ENCODE results near the gene SERPINI1. TPM values are rescaled to one million over a fixed set of nuclear protein-coding genes. Genes with fewer than 3 reads are reported as not detected.

SERPINI1 gene
- total and polyA plus RNA-seq, 2 of the 8 experiments (the other 6 are each of a cell fraction or from before 2014, with no cell fraction given), result 5.3 to 9.9 TPM

GRCh38 chr3:167837466-167837865 is 101.9 kb downstream of the SERPINI1 start:
- H3K79me1 ChIP-seq (ENCODE audit: low read depth, low read length), result no peaks in the 10 kb centered on the region
- no peak overlapping the region for H3K4ac ChIP-seq (replicated peaks; ENCODE audit: insufficient read length, low read depth, low read length)
- H3K4me1 ChIP-seq (replicated peaks in 1 of 4; ENCODE audit: control insufficient read depth in 3 of 4, insufficient read depth in 4 of 4, low read length in 3 of 4), result no peaks in the 10 kb centered on the region
- H3K36me3 ChIP-seq (ENCODE audit: control insufficient read depth in 2 of 4, insufficient read depth in 4 of 4, low read length in 3 of 4), result no peaks in the 10 kb centered on the region
- no peaks in the 10 kb centered on the region for H4K20me1 ChIP-seq (replicated peaks in 1 of 2; ENCODE audit: control insufficient read depth in 1 of 2, insufficient read depth in 2 of 2, low read length in 2 of 2)
- no peak overlapping the region for H3K18ac ChIP-seq (ENCODE audit: extremely low read depth, low read length)
- no peak overlapping the region for H2AFZ ChIP-seq (ENCODE audit: low read length)
- H2BK12ac ChIP-seq (ENCODE audit: low read depth, low read length), result no peak overlapping the region
- no peaks in the 10 kb centered on the region for H3K9me3 ChIP-seq (ENCODE audit: insufficient read depth in 2 of 2, low read depth in 1 of 2, low read length in 1 of 2)
- no peak overlapping the region for H2BK120ac ChIP-seq (replicated peaks; ENCODE audit: low read depth, low read length)
- ChIA-PET CTCF (ENCODE audit: partially characterized antibody) (interaction anchor here (0.7 kb wide), 1 partner anchor 30 kb away, joined by 4 read pairs; no protein-coding TSS in a partner anchor), POLR2A (ENCODE audit: partially characterized antibody) (no interaction called here)
- H2BK15ac ChIP-seq (ENCODE audit: low read length), result no peak overlapping the region
- no peak overlapping the region for H2BK5ac ChIP-seq (ENCODE audit: low read depth, low read length)
- no peak overlapping the region for H4K91ac ChIP-seq (replicated peaks; ENCODE audit: insufficient read length, low read length)
- no peak overlapping the region for H3K56ac ChIP-seq (replicated peaks; ENCODE audit: insufficient read length, low read depth, low read length)
- H3K27ac ChIP-seq (ENCODE audit: low read depth, low read length), result no peak overlapping the region
- no peak overlapping the region for H3K4me2 ChIP-seq (ENCODE audit: insufficient read depth in 1 of 2, low read depth in 2 of 2, low read length in 2 of 2)
- WGBS, 2 experiments (ENCODE audit: extremely low coverage in 1 of 2, insufficient coverage in 1 of 2, insufficient read length in 1 of 2, insufficient replicate concordance in 2 of 2, low coverage in 1 of 2, low lambda C conversion rate in 2 of 2, missing lambda C conversion rate in 1 of 2), result 92% methylated on average over 2 of the region's 2 CpGs; no CpG with 5 or more reads in 1 of the 2 experiments
- no peak overlapping the region for H3K4me3 ChIP-seq (ENCODE audit: extremely low read depth in 1 of 4, insufficient read depth in 2 of 4, low read depth in 3 of 4, low read length in 4 of 4)
- H2BK20ac ChIP-seq (ENCODE audit: low read length), result no peak overlapping the region
- no peak overlapping the region for H4K5ac ChIP-seq (ENCODE audit: insufficient read length, low read depth, low read length)
- no peak overlapping the region for H3K23ac ChIP-seq (ENCODE audit: insufficient read length)
- no peak for FAIRE-seq
- no peak overlapping the region for H2AK5ac ChIP-seq (ENCODE audit: low read depth, low read length)
- peaks cover 0 to 1% (median 0%) of the 10 kb centered on the region in 4 experiments; a peak in 1 of 7 replicates for H3K27me3 ChIP-seq (replicated peaks in 1 of 4; ENCODE audit: control insufficient read depth in 3 of 4, extremely low read depth in 1 of 4, insufficient read depth in 3 of 4, low read length in 3 of 4)
- H3K14ac ChIP-seq (ENCODE audit: insufficient read length), result no peak overlapping the region
- no peaks in the 10 kb centered on the region for H3K79me2 ChIP-seq (ENCODE audit: control insufficient read depth in 1 of 2, insufficient read depth in 2 of 2, low read length in 2 of 2)
- H4K8ac ChIP-seq (ENCODE audit: extremely low read depth, insufficient read depth, low read length), result no peak overlapping the region
- no peak for DNase-seq (ENCODE audit: low read depth in 1 of 2, low spot score in 2 of 2)
- no peaks in the 10 kb centered on the region for H3K23me2 ChIP-seq (ENCODE audit: low read depth, low read length)
- no peak overlapping the region for H3K9ac ChIP-seq (replicated peaks in 1 of 4; ENCODE audit: extremely low read depth in 1 of 4, low read depth in 3 of 4, low read length in 3 of 4)
- TF ChIP-seq CTCF (IDR thresholded peaks at IDR 0.05; ENCODE audit: control extremely low read depth in 1 of 3, insufficient read depth in 1 of 3, low read depth in 1 of 3, low read length in 3 of 3) (no peak; a peak in 1 of 4 replicates), MAFK (IDR thresholded peaks at IDR 0.05; ENCODE audit: low read depth, low read length) (no peak), BRCA1 (IDR thresholded peaks at IDR 0.05; ENCODE audit: low read depth, low read length) (no peak), TAF1 (IDR thresholded peaks at IDR 0.05; ENCODE audit: low read depth, low read length) (no peak)

All from H1 (cell line).